DOHH2 (cell line): Measurements from ENCODE around the gene C1orf87.

Experiments
- EZH2phosphoT487 ChIP-seq: fragments of 200-600 bp; sonication (generic); IDR thresholded peaks from 2 replicates; pipeline ENCODE4 v1.6.1; 2017; ENCODE audit warnings: borderline replicate concordance, mild to moderate bottlenecking, antibody characterized with exemption, low read length, moderate library complexity, mixed read lengths
- TF ChIP-seq, protein P1 (sequence below): fragments of 200-600 bp; sonication (generic); IDR thresholded peaks from one replicate; pipeline ENCODE4 v1.5.1; 2014; ENCODE audit warnings: antibody characterized with exemption, mild to moderate bottlenecking, low read depth, low read length; ENCODE audit not compliant: poor library complexity, severe bottlenecking

DNA sequence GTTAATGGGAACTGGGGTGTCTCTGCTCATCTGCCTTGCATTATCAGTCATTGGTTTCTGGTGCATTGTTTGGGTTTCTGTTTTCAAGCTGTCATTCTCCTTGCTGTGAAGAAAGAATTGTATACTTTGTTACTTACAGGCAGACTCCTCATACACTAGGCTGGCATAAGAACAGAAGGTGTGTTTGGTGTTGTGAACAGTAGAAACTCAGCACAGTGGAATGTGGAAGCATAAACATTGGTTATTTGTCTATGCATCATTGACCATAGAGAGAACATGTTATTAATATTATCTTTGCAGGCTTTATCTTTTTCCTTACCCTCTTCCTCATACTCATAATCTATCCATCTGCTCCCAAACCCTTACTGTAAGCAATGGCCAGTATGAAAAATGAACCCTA, 18.2 kb downstream of the C1orf87 start:
- TF ChIP-seq, protein P1, sequence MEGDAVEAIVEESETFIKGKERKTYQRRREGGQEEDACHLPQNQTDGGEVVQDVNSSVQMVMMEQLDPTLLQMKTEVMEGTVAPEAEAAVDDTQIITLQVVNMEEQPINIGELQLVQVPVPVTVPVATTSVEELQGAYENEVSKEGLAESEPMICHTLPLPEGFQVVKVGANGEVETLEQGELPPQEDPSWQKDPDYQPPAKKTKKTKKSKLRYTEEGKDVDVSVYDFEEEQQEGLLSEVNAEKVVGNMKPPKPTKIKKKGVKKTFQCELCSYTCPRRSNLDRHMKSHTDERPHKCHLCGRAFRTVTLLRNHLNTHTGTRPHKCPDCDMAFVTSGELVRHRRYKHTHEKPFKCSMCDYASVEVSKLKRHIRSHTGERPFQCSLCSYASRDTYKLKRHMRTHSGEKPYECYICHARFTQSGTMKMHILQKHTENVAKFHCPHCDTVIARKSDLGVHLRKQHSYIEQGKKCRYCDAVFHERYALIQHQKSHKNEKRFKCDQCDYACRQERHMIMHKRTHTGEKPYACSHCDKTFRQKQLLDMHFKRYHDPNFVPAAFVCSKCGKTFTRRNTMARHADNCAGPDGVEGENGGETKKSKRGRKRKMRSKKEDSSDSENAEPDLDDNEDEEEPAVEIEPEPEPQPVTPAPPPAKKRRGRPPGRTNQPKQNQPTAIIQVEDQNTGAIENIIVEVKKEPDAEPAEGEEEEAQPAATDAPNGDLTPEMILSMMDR: no peak
- no peak for TF ChIP-seq EZH2phosphoT487
